Thyroid gland (tissue), 4 donors: Measurements from ENCODE around the gene ZNHIT6. TPM values are rescaled to one million over a fixed set of nuclear protein-coding genes. Genes with fewer than 3 reads are reported as not detected.

ENCODE experiments used
- DNase-seq, 2 donors: peaks; one replicate each; pipeline ENCODE4 v3.0.0-alpha.2; 2019
- H3K27ac ChIP-seq, 3 donors: fragments of 200-600 bp; sonication (generic); 1 replicate in 2 of 3; 2 replicates in 1 of 3; pipeline ENCODE4 v1.5.1; 2016 to 2019; ENCODE audit warnings: mild to moderate bottlenecking in 1 of 3, moderate library complexity in 1 of 3
- H3K27me3 ChIP-seq: fragments of 200-600 bp; sonication (generic); one replicate; pipeline ENCODE4 v1.5.1; 2019
- H3K36me3 ChIP-seq, 2 donors: fragments of 200-600 bp; sonication (generic); one replicate each; pipeline ENCODE4 v1.5.1; 2016 to 2019
- H3K4me1 ChIP-seq, 2 donors: fragments of 200-600 bp; sonication (generic); one replicate each; pipeline ENCODE4 v1.5.1; 2017 to 2019
- H3K4me3 ChIP-seq, 3 donors: fragments of 200-600 bp; sonication (generic); replicated peaks in 1 of 3; 1 replicate in 2 of 3; 2 replicates in 1 of 3; pipeline ENCODE4 v1.5.1; 2016; ENCODE audit warnings: mild to moderate bottlenecking in 1 of 3
- H3K9me3 ChIP-seq: fragments of 200-600 bp; sonication (generic); one replicate; pipeline ENCODE4 v1.5.1; 2017
- CTCF ChIP-seq, 6 experiments: fragments of 200-600 bp in 3 of 6; fragments of 450-650 bp in 3 of 6; sonication (generic) in 3 of 6; IDR thresholded peaks; one replicate each; pipeline ENCODE4 v1.5.1; 2016 to 2019; ENCODE audit warnings: antibody characterized with exemption in 6 of 6, mild to moderate bottlenecking in 2 of 6, inconsistent platforms in 1 of 6, moderate library complexity in 1 of 6
- POLR2A ChIP-seq, 2 donors: fragments of 450-650 bp; IDR thresholded peaks; one replicate each; pipeline ENCODE4 v1.6.1; 2017; ENCODE audit warnings: antibody characterized with exemption in 2 of 2, mild to moderate bottlenecking in 2 of 2, moderate library complexity in 1 of 2
- whole genome bisulfite sequencing, 2 donors: methylation state at CpG; one replicate each; pipeline ENCODE4 v1.1.5; 2017; 5-methylcytosine and 5-hydroxymethylcytosine counted together
- intact Hi-C: fragments of 100-400 bp; cut with DNase I; formaldehyde crosslinking; loops from one replicate; pipeline ENCODE4 v1.15.1; 2023
- total RNA-seq, 4 donors: library from RNA; depleted of rRNA; stranded (reverse); fragments of >200 nt; gene quantifications; one replicate each; pipeline ENCODE4 v1.2.3, GENCODE V29; 2016

ZNHIT6 gene
- total RNA-seq, 4 donors from 2014 or later: 13.6 to 19.3 (median 14.2) TPM

- no peak for DNase-seq
- intact Hi-C loops: no loop called here
- Histone ChIP-seq H3K4me1 (peaks cover 33 to 35% of the 10 kb centered on the region in 2 donors), H3K27ac (no peak overlapping the region), H3K4me3 (no peak overlapping the region), H3K36me3 (no peaks in the 10 kb centered on the region), H3K27me3 (no peaks in the 10 kb centered on the region), H3K9me3 (no peaks in the 10 kb centered on the region)
- TF ChIP-seq CTCF (IDR thresholded peaks at IDR 0.05) (no peak), POLR2A (IDR thresholded peaks at IDR 0.05) (no peak)
- 55 to 74% methylated on average over 17 to 21 of the region's 49 CpGs for WGBS, 2 donors
Measured at GRCh38 chr1:85615586-85616363, 92.5 kb downstream of the ZNHIT6 start.

GRCh38 chr1:85612704-85613361, 95.4 kb downstream of the ZNHIT6 start:
- no peak overlapping the region for H3K4me3 ChIP-seq
- H3K9me3 ChIP-seq: no peaks in the 10 kb centered on the region
- peak; percentile 75 to 77 for DNase-seq
- TF ChIP-seq CTCF (IDR thresholded peaks at IDR 0.05) (peak in 3 of 6 experiments; percentile 32 to 49 (median 49)), POLR2A (IDR thresholded peaks at IDR 0.05) (peak in 1 of 2 donors; percentile 74)
- peaks cover 32 to 33% of the 10 kb centered on the region in 2 donors for H3K4me1 ChIP-seq
- intact Hi-C loops: no loop called here
- 24 to 25% methylated on average over 6 of the region's 6 CpGs for WGBS, 2 donors
- peak overlapping the region; percentile 87 to 92 (median 89) for H3K27ac ChIP-seq
- H3K36me3 ChIP-seq: no peaks in the 10 kb centered on the region
- no peaks in the 10 kb centered on the region for H3K27me3 ChIP-seq

- Histone ChIP-seq H3K36me3 (no peaks in the 10 kb centered on the region), H3K27ac (peak overlapping the region; percentile 87 to 92 (median 89)), H3K9me3 (no peaks in the 10 kb centered on the region), H3K4me1 (peaks cover 26 to 37% of the 10 kb centered on the region in 2 donors), H3K27me3 (no peaks in the 10 kb centered on the region), H3K4me3 (no peak overlapping the region)
- intact Hi-C loops: no loop called here
- 55 to 70% methylated on average over 5 of the region's 5 CpGs for WGBS, 2 donors
- DNase-seq: peak; percentile 84 to 89
- TF ChIP-seq CTCF (IDR thresholded peaks at IDR 0.05) (no peak), POLR2A (IDR thresholded peaks at IDR 0.05) (peak in 1 of 2 donors; percentile 42)
Measured at GRCh38 chr1:85611856-85612255, 96.4 kb downstream of the ZNHIT6 start.

- H3K27me3 ChIP-seq: no peaks in the 10 kb centered on the region
- peaks cover 26 to 37% of the 10 kb centered on the region in 2 donors for H3K4me1 ChIP-seq
- TF ChIP-seq CTCF (IDR thresholded peaks at IDR 0.05) (no peak), POLR2A (IDR thresholded peaks at IDR 0.05) (no peak)
- no peak overlapping the region for H3K4me3 ChIP-seq
- H3K36me3 ChIP-seq: no peaks in the 10 kb centered on the region
- no peaks in the 10 kb centered on the region for H3K9me3 ChIP-seq
- 79 to 83% methylated on average over 2 of the region's 2 CpGs for WGBS, 2 donors
- intact Hi-C loops: no loop called here
- DNase-seq: no peak
- H3K27ac ChIP-seq: peak overlapping the region; percentile 87 to 92 (median 89)
Measured at GRCh38 chr1:85611425-85611824, 96.8 kb downstream of the ZNHIT6 start.

GRCh38 chr1:85609976-85610375, 98.3 kb downstream of the ZNHIT6 start:
- Histone ChIP-seq H3K4me3 (no peak overlapping the region), H3K4me1 (peaks cover 26 to 37% of the 10 kb centered on the region in 2 donors), H3K9me3 (no peaks in the 10 kb centered on the region), H3K27ac (no peak overlapping the region), H3K36me3 (no peaks in the 10 kb centered on the region), H3K27me3 (no peaks in the 10 kb centered on the region)
- TF ChIP-seq POLR2A (IDR thresholded peaks at IDR 0.05) (no peak), CTCF (IDR thresholded peaks at IDR 0.05) (no peak)
- intact Hi-C loops: no loop called here
- DNase-seq: no peak
